CD4-positive, CD25-positive, alpha-beta regulatory T cell (primary cell): ENCODE data around the gene AGBL4. TPM values are rescaled to one million over a fixed set of nuclear protein-coding genes. Genes with fewer than 3 reads are reported as not detected.

Experiments
- ATAC-seq, 2 donors: fragments of 150-1000 bp; cut with Tn5 transposase; one replicate each; pipeline ENCODE4 v1.10.0; 2021; ENCODE audit warnings: low read depth in 2 of 2, moderate number of reproducible peaks in 2 of 2, moderate library complexity in 1 of 2
- DNase-seq, 3 donors: peaks; one replicate each; pipeline versions ENCODE4 v3.0.0 to v3.0.0-alpha.2; 2012 to 2022; ENCODE audit warnings: mixed read lengths in 1 of 3
- H3K27ac ChIP-seq: one replicate; pipeline ENCODE4 v1.7.0; 2013; ENCODE audit warnings: mild to moderate bottlenecking, low read length; ENCODE audit not compliant: insufficient read depth, poor library complexity, severe bottlenecking
- H3K27me3 ChIP-seq: one replicate; pipeline ENCODE4 v1.7.0; 2013; ENCODE audit warnings: low read length; ENCODE audit not compliant: control insufficient read depth, insufficient read depth
- H3K36me3 ChIP-seq: one replicate; pipeline ENCODE4 v1.7.0; 2013; ENCODE audit warnings: mild to moderate bottlenecking, low read length, moderate library complexity; ENCODE audit not compliant: control insufficient read depth, insufficient read depth
- H3K4me1 ChIP-seq: 2 replicates; pipeline ENCODE4 v1.7.0; 2013; ENCODE audit warnings: mild to moderate bottlenecking, low read length; ENCODE audit not compliant: insufficient read depth, control insufficient read depth, poor library complexity, severe bottlenecking
- H3K4me3 ChIP-seq: one replicate; pipeline ENCODE4 v1.7.0; 2013; ENCODE audit warnings: low read depth, mild to moderate bottlenecking, low read length, moderate library complexity
- H3K9me3 ChIP-seq, 2 experiments: 1 replicate in 1 of 2; 2 replicates in 1 of 2; pipeline ENCODE4 v1.7.0; 2013; ENCODE audit warnings: low read length in 2 of 2, mild to moderate bottlenecking in 1 of 2, moderate library complexity in 1 of 2; ENCODE audit not compliant: control insufficient read depth in 2 of 2
- H3K27ac Mint-ChIP-seq, 3 donors: one replicate each; pipeline ENCODE4 v1.8.0; 2020 to 2022; ENCODE audit warnings: mild to moderate bottlenecking in 3 of 3, mixed read lengths in 3 of 3, moderate library complexity in 2 of 3
- H3K27me3 Mint-ChIP-seq: one replicate; pipeline ENCODE4 v1.8.0; 2022; ENCODE audit warnings: mild to moderate bottlenecking, mixed read lengths
- H3K36me3 Mint-ChIP-seq: one replicate; pipeline ENCODE4 v1.8.0; 2020; ENCODE audit warnings: mixed read lengths
- H3K4me1 Mint-ChIP-seq, 4 donors: one replicate each; pipeline ENCODE4 v1.8.0; 2020 to 2022; ENCODE audit warnings: mixed read lengths in 4 of 4, mild to moderate bottlenecking in 1 of 4
- H3K4me3 Mint-ChIP-seq, 4 donors: one replicate each; pipeline ENCODE4 v1.8.0; 2020 to 2022; ENCODE audit warnings: mild to moderate bottlenecking in 4 of 4, mixed read lengths in 4 of 4, moderate library complexity in 3 of 4
- H3K9me3 Mint-ChIP-seq, 7 donors: one replicate each; pipeline ENCODE4 v1.8.0; 2020 to 2022; ENCODE audit warnings: mixed read lengths in 7 of 7, mild to moderate bottlenecking in 3 of 7, moderate library complexity in 2 of 7
- polyA plus RNA-seq, 4 donors: library from polyadenylated mRNA; unstranded; fragments of 300-500 nt; fragmentation: Illumina TruSeq; gene quantifications; one replicate each; pipeline ENCODE4 v1.2.3, GENCODE V29; 2021
- total RNA-seq: library from RNA; stranded (reverse); gene quantifications from one replicate; pipeline ENCODE4 v1.2.3, GENCODE V29; 2022

The AGBL4 gene
- total and polyA plus RNA-seq, 5 donors from 2014 or later: 0.47 TPM; not detected in 4

DNA sequence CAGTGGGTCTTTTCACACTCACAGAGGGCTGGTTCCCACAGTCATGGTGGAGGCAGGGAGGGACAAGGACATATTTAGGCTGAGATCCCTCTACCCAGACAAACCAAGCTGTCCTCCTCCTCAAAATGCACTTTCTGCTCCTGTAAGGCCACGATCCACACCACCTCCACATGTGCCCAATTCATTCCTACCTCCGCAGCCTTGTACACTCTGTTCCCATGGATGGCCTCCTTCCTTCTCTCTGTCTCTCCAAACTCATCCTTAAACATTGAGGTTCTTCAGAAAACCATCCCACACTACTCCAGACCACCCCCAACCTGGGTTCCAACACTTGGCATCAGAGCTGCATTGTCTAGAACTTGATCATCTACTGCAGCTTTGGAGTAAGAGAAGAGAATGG is 842.7 kb downstream of the AGBL4 start:
- no peaks in the 10 kb centered on the region for H3K36me3 Mint-ChIP-seq
- no peaks in the 10 kb centered on the region for H3K36me3 ChIP-seq
- H3K4me3 ChIP-seq: no peak overlapping the region
- H3K4me3 Mint-ChIP-seq: no peak overlapping the region
- H3K27me3 Mint-ChIP-seq: no peaks in the 10 kb centered on the region
- no peak overlapping the region for H3K27ac Mint-ChIP-seq
- H3K27ac ChIP-seq: no peak overlapping the region
- no peaks in the 10 kb centered on the region for H3K27me3 ChIP-seq
- no peaks in the 10 kb centered on the region for H3K9me3 ChIP-seq
- no peaks in the 10 kb centered on the region for H3K4me1 ChIP-seq
- H3K9me3 Mint-ChIP-seq: peaks cover 0 to 11% (median 5%) of the 10 kb centered on the region in 7 donors
- DNase-seq (no peak), ATAC-seq (no peak)
- no peaks in the 10 kb centered on the region for H3K4me1 Mint-ChIP-seq

- no peak for ATAC-seq
These were observed 851.7 kb downstream of the AGBL4 start for GRCh38 chr1:49171941-49172593.

GRCh38 chr1:49166031-49166430 is 857.7 kb downstream of the AGBL4 start:
- H3K27ac Mint-ChIP-seq: no peak overlapping the region

More at GRCh38 chr1:49171941-49172593, 851.7 kb downstream of the AGBL4 start:
- Histone ChIP-seq H3K27ac (no peak overlapping the region), H3K36me3 (no peaks in the 10 kb centered on the region), H3K27me3 (no peaks in the 10 kb centered on the region), H3K9me3 (no peaks in the 10 kb centered on the region), H3K4me1 (no peaks in the 10 kb centered on the region), H3K4me3 (no peak overlapping the region)
- H3K9me3 Mint-ChIP-seq: peaks cover 0 to 9% (median 2%) of the 10 kb centered on the region in 7 donors
- H3K36me3 Mint-ChIP-seq: no peaks in the 10 kb centered on the region
- no peak overlapping the region for H3K4me3 Mint-ChIP-seq
- no peak for DNase-seq
- no peaks in the 10 kb centered on the region for H3K4me1 Mint-ChIP-seq
- no peaks in the 10 kb centered on the region for H3K27me3 Mint-ChIP-seq
- no peak overlapping the region for H3K27ac Mint-ChIP-seq

DNA sequence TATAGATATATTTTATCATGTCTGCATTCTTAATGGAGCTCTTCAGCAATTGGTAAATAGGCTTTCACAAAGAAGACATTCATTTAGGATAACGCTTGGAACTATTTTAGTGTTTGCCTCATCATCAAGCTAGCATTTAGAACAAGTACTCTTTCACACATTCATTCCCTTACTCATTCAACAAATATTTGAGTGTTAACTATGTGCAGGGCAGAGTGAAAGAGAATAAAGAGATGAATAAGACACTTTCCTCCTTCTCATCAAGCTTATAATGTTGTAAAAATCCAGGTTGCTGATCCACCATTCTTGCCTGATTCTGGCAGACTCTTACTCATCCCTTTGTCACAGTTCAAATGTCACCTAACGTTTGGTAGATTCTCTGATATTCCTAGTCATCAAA is 860.7 kb downstream of the AGBL4 start:
- Histone ChIP-seq H3K4me3 (no peak overlapping the region), H3K27me3 (no peaks in the 10 kb centered on the region), H3K9me3 (no peaks in the 10 kb centered on the region), H3K4me1 (no peaks in the 10 kb centered on the region), H3K36me3 (no peaks in the 10 kb centered on the region), H3K27ac (no peak overlapping the region)
- H3K4me3 Mint-ChIP-seq: no peak overlapping the region
- no peaks in the 10 kb centered on the region for H3K36me3 Mint-ChIP-seq
- H3K27me3 Mint-ChIP-seq: no peaks in the 10 kb centered on the region
- no peaks in the 10 kb centered on the region for H3K4me1 Mint-ChIP-seq
- peaks cover 0 to 8% (median 3%) of the 10 kb centered on the region in 7 donors for H3K9me3 Mint-ChIP-seq
- DNase-seq (no peak), ATAC-seq (no peak)
- H3K27ac Mint-ChIP-seq: no peak overlapping the region

More at GRCh38 chr1:49166031-49166430, 857.7 kb downstream of the AGBL4 start:
- no peaks in the 10 kb centered on the region for H3K36me3 Mint-ChIP-seq
- Histone ChIP-seq H3K27me3 (no peaks in the 10 kb centered on the region), H3K9me3 (no peaks in the 10 kb centered on the region), H3K4me3 (no peak overlapping the region), H3K4me1 (no peaks in the 10 kb centered on the region), H3K27ac (no peak overlapping the region), H3K36me3 (no peaks in the 10 kb centered on the region)
- no peaks in the 10 kb centered on the region for H3K4me1 Mint-ChIP-seq
- DNase-seq (no peak), ATAC-seq (no peak)
- H3K9me3 Mint-ChIP-seq: peaks cover 0 to 6% (median 0%) of the 10 kb centered on the region in 7 donors
- no peaks in the 10 kb centered on the region for H3K27me3 Mint-ChIP-seq
- H3K4me3 Mint-ChIP-seq: no peak overlapping the region

GRCh38 chr1:49160677-49161076 is 863.1 kb downstream of the AGBL4 start:
- Histone ChIP-seq H3K27ac (no peak overlapping the region), H3K36me3 (no peaks in the 10 kb centered on the region), H3K4me3 (no peak overlapping the region), H3K4me1 (no peaks in the 10 kb centered on the region), H3K27me3 (no peaks in the 10 kb centered on the region), H3K9me3 (no peaks in the 10 kb centered on the region)
- H3K27me3 Mint-ChIP-seq: no peaks in the 10 kb centered on the region
- DNase-seq: no peak
- H3K9me3 Mint-ChIP-seq: peaks cover 0 to 10% (median 3%) of the 10 kb centered on the region in 7 donors
- H3K4me3 Mint-ChIP-seq: no peak overlapping the region
- H3K27ac Mint-ChIP-seq: no peak overlapping the region
- no peaks in the 10 kb centered on the region for H3K36me3 Mint-ChIP-seq
- no peaks in the 10 kb centered on the region for H3K4me1 Mint-ChIP-seq
- ATAC-seq: no peak

DNA sequence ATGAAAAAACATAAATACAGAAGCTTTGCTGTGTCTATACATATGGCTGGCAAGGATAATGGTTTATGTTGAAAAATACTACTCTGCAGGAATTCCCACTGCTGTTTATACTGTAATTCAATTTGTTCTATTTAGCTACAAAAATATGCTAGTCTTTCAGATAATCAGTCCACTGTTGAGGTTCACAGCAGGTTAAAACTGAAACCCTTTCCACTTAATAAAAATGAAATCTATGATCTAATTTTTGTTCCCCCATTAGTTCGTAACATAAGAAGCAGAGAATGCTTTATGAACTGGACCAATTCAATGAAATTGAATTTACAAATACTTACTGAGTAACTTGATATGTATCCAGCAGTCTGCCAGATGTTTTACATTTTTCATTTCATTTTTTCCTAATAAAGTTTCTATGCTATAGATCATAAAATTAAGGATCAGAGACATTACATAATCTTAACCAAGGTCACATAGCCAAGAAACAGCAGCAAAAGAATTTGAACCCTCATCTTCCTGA is 887.0 kb downstream of the AGBL4 start:
- Histone ChIP-seq H3K9me3 (no peaks in the 10 kb centered on the region), H3K36me3 (no peaks in the 10 kb centered on the region), H3K27me3 (no peaks in the 10 kb centered on the region), H3K4me3 (no peak overlapping the region), H3K4me1 (no peaks in the 10 kb centered on the region), H3K27ac (no peak overlapping the region)
- no peaks in the 10 kb centered on the region for H3K36me3 Mint-ChIP-seq
- peaks cover 3 to 9% (median 7%) of the 10 kb centered on the region in 7 donors for H3K9me3 Mint-ChIP-seq
- ATAC-seq (no peak), DNase-seq (no peak)
- H3K4me3 Mint-ChIP-seq: no peak overlapping the region
- no peaks in the 10 kb centered on the region for H3K4me1 Mint-ChIP-seq
- no peak overlapping the region for H3K27ac Mint-ChIP-seq
- no peaks in the 10 kb centered on the region for H3K27me3 Mint-ChIP-seq

- H3K4me1 ChIP-seq: no peaks in the 10 kb centered on the region
- no peak overlapping the region for H3K27ac ChIP-seq
- H3K27me3 ChIP-seq: no peaks in the 10 kb centered on the region
- H3K4me3 ChIP-seq: no peak overlapping the region
- no peaks in the 10 kb centered on the region for H3K36me3 ChIP-seq
- no peak for ATAC-seq
- H3K9me3 ChIP-seq: no peaks in the 10 kb centered on the region
- Mint-ChIP-seq H3K4me3 (no peak overlapping the region), H3K36me3 (no peaks in the 10 kb centered on the region), H3K27me3 (no peaks in the 10 kb centered on the region), H3K4me1 (no peaks in the 10 kb centered on the region), H3K27ac (no peak overlapping the region), H3K9me3 (peaks cover 0 to 5% (median 3%) of the 10 kb centered on the region in 7 donors)
- DNase-seq: no peak
These were observed 898.0 kb downstream of the AGBL4 start for GRCh38 chr1:49125746-49126145.

DNA sequence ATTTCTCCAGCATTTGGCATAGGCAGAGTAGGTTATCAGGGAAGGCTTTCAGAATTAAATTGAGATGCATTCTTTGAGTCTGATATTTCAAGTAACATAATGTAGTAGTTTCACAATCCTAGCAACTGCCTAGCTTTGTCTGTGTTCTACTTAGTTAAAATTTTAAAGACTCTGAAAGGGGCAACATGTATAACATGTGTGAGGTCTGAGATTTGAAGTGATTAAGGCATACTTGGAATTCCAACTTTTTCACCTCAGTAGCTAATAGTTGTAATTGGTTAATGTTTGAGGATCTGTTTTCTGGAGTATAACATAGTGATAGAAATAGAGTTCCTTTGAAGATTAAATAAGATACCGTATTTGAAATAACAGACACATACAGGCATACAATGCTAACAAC is 911.8 kb downstream of the AGBL4 start:
- Mint-ChIP-seq H3K4me1 (no peaks in the 10 kb centered on the region), H3K9me3 (peaks cover 2 to 21% (median 3%) of the 10 kb centered on the region in 7 donors), H3K27me3 (no peaks in the 10 kb centered on the region), H3K4me3 (no peak overlapping the region), H3K36me3 (no peaks in the 10 kb centered on the region), H3K27ac (no peak overlapping the region)
- H3K4me1 ChIP-seq: no peaks in the 10 kb centered on the region
- no peak overlapping the region for H3K27ac ChIP-seq
- ATAC-seq: no peak
- no peaks in the 10 kb centered on the region for H3K9me3 ChIP-seq
- no peak for DNase-seq
- H3K4me3 ChIP-seq: no peak overlapping the region
- H3K27me3 ChIP-seq: no peaks in the 10 kb centered on the region
- H3K36me3 ChIP-seq: no peaks in the 10 kb centered on the region
